A549 treated with GW870086 at 1 μM for 4 hours (cell line): Measurements from ENCODE around the gene LSMEM2. TPM values are rescaled to one million over a fixed set of nuclear protein-coding genes. Genes with fewer than 3 reads are reported as not detected.

Source experiments
- total RNA-seq: library from RNA; stranded (reverse); fragments of 200-300 nt; extraction: Qiagen RNA extraction; gene quantifications from 5 replicates; pipeline ENCODE4 v1.2.3, GENCODE V29; 2022; ENCODE audit warnings: low read depth

LSMEM2 gene
- total RNA-seq, result 0.10 TPM in 1 of 5 replicates, not detected in the others

GRCh38 chr3:50278880-50279224 lies at the start of gene LSMEM2:
LSMEM2 (plus strand) TSS chr3:50279087; CDS start chr3:50279114, 27 bp downstream.

DNA sequence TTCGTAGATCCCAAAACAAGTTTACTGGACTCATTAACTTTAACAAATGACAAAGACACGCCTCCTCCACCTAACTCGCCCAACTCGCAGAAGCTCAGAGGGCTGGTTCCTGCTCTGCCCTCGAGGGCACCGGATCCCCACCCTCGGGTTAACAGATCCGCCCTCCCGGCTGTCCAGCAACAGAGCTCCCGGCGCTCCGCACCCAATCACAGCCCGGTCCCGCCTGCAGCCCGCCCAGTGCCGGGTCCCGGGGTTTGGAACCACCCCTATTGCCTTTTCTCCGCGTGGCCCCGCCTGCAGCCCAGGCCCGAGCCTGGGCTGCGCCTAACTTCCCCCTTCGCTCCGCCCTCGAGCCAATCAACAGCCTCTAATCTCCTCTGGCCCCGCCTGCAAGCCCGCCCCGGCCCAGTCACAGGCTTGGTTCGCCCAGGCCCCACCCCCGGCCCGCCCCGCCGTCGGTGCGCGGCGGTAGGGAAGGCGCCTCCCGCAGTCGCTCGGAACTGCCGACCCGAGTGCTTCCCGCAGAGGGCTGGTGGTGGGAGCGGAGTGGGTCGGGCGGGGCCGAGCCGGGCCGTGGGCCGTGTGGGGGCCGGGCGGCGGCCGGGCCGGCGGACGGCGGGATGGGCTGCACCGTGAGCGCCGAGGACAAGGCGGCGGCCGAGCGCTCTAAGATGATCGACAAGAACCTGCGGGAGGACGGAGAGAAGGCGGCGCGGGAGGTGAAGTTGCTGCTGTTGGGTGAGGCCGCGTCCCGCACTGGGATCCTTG lies 43.0 kb upstream of the LSMEM2 start, which contains the start of gene GNAI2:
GNAI2 (plus strand) TSS at position 489 of the 768 bp plus-strand sequence; CDS start at position 621, 132 bp downstream.

GRCh38 chr3:50268703-50269451 lies 10.0 kb upstream of the LSMEM2 start, which contains the start of gene SEMA3B:
SEMA3B (plus strand) TSS chr3:50269147; CDS start chr3:50269241, 94 bp downstream.

DNA sequence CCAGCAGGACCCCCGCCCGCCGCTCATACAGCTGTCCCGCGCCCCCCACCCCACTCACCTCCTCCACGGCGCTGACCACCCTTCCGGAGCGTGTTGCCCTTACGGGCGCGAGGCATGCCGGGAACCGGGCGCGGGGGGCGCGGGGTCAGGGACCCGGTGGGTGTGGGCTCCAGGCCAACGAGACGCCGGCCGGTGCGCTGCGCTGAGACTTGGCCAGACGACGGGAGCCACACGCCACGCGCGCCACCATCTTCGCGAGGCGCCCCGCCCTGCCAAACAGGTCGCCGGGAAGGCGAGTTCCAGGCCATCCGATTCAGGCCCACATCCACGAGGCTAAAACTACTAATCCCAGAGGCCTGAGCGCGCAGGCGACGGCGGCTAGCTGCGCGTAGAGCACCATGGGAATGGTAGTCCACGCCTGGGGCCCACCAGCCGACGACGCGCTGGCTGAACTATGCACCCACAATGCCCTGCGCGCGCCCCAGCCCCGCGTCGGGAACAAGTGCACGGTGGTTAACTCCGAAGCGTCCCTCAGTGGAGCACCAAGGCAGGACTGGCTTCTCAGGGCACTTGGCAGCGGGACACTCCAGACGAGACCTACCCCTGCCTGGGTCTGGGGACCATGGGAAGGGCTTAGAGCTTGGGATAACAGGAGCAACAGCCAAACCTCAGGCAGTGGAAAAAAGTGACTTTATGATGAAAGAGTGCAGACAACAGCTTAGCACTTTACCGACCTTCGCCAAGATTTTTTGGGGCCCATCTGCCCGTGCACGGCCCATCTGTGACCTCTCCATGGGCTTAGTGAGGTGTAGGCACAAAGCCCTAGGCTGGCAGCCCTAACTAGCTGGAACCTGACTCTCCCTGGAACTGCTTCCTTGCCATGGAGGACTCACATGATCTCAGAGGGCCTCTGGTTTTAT lies 13.5 kb downstream of the LSMEM2 start, which contains the start of gene IFRD2:
IFRD2 (minus strand) TSS at position 271 of the 920 bp plus-strand sequence; CDS start at position 116, 155 bp downstream.

DNA sequence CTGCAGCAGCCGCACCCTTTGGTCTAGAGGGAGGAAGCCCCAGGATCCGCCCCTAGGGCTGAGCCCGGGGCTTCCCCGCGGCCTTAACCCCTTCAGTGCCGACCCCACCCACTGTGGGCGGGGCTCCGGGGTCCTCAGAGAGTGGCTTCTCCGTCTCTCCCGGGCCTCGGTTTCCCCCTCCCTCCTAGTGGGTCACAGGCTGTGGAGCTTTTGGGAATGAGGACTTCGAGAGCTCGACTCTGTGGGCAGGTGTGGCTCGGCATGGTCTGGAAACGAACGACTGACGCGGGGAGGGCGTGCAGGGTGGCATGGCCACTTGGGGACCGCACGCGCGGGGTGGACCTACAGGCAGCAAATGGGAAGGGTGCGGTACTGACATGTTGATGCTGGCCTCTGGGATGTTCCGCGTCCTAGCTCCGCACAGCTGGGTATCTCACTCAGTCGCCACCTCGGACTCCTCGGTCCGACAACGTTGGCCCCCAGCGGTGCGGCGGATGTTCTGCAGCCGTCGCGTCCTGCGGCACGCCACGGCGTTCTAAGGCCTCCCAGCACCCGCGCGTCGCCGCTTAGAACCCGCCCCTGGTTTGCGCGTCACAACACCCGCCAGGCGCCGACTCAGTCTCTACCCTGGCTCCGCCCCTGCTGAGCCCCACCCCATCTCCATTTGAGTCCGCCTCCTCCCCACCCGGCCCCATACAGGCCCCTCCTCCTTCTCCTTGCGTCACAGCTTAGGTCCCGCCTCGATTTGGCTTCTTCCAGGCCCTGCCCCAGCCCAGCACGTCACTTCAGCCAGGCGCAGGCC lies 20.1 kb downstream of the LSMEM2 start, which contains the start of the genes HYAL3 and NAA80:
HYAL3 (minus strand) TSS at position 570 of the 802 bp plus-strand sequence. CDS start 3,803 bp downstream, outside the sequence.
NAA80 (minus strand) TSS at position 570 of the 802 bp plus-strand sequence. CDS start 1,942 bp downstream, outside the sequence.

DNA sequence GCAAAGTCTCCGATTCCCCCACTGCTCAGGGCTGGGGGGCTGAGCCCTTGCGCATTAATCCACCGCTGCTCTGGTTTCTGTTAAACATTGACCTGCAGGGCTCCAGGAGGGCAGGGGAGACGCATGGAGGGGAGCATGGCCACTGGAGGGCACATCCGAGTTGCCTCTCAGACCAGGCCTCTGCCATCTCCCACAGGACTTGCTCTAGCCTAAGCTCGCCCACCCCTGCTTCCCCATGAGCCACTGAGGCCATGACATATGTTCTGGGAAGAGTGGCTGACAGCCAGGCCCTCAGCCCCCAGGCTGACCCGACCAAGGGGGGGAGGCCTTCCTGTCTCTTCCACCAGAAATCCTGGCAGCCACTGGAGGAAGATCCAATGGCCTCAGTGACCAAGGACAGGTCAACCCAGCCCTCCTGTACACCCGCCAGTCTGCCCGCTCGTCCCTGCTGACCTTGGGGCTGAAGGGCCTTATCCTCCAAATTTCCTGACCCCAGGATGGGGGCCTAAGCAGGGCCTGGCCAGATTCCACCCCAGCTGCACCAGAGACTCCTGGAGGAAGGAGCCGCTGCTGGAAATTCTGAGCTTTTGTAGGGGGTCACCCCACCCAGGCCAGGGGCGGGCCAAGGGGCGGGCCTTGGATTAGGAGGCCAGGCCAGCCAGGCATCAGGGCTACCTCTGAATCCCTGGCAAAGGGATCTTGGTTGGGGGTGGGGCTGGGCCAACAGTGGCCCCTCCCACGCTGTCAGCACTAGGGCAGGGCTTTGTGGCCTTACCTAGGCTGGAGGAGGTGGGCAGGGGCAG lies 24.3 kb downstream of the LSMEM2 start, which contains the start of gene HYAL1:
HYAL1 (minus strand) TSS at position 562 of the 803 bp plus-strand sequence. CDS start 618 bp downstream, outside the sequence.

GRCh38 chr3:50322386-50323091 lies 43.7 kb downstream of the LSMEM2 start, which contains the start of gene HYAL2:
HYAL2 (minus strand) TSS chr3:50322745; CDS start chr3:50320489, 2,256 bp downstream.

GRCh38 chr3:50327943-50328691 lies 49.2 kb downstream of the LSMEM2 start, which contains the start of gene TUSC2:
TUSC2 (minus strand) TSS chr3:50328223; CDS start chr3:50328099, 124 bp downstream.

Other genes with a start within 250 kb of the LSMEM2 start
- gene RBM5, start 190.2 kb upstream of the LSMEM2 start, total RNA-seq, result 31.0 to 33.5 TPM (median 33.0 TPM) in 5 replicates
- 10.1 to 16.4 TPM (median 15.0 TPM) in 5 replicates for gene SEMA3F, start 123.8 kb upstream of the LSMEM2 start, total RNA-seq
- not detected in 5 replicates for gene GNAT1, start 87.5 kb upstream of the LSMEM2 start, total RNA-seq
- 0.06 to 0.14 TPM in 2 of 5 replicates, not detected in the others for gene SLC38A3, start 73.8 kb upstream of the LSMEM2 start, total RNA-seq
- gene GNAI2, start 42.9 kb upstream of the LSMEM2 start, total RNA-seq, result 36.6 to 47.7 TPM (median 45.5 TPM) in 5 replicates
- gene SEMA3B, start 9.9 kb upstream of the LSMEM2 start, total RNA-seq, result 5.1 to 9.7 TPM (median 7.3 TPM) in 5 replicates
- gene IFRD2, start 13.3 kb downstream of the LSMEM2 start, total RNA-seq, result 69.2 to 98.8 TPM (median 94.6 TPM) in 5 replicates
- 6.4 to 11.3 TPM (median 9.6 TPM) in 5 replicates for gene HYAL3, start 20.3 kb downstream of the LSMEM2 start, total RNA-seq
- 6.2 to 8.9 TPM (median 6.5 TPM) in 5 replicates for gene NAA80, start 20.3 kb downstream of the LSMEM2 start, total RNA-seq
- 0.45 to 0.70 TPM (median 0.56 TPM) in 5 replicates for gene HYAL1, start 24.5 kb downstream of the LSMEM2 start, total RNA-seq
- 24.6 to 31.4 TPM (median 30.4 TPM) in 5 replicates for gene HYAL2, start 43.7 kb downstream of the LSMEM2 start, total RNA-seq
- 28.2 to 41.0 TPM (median 36.2 TPM) in 5 replicates for gene TUSC2, start 49.1 kb downstream of the LSMEM2 start, total RNA-seq
- gene RASSF1, start 61.7 kb downstream of the LSMEM2 start, total RNA-seq, result 17.0 to 21.1 TPM (median 19.6 TPM) in 5 replicates
- gene ZMYND10, start 66.6 kb downstream of the LSMEM2 start, total RNA-seq, result 0.37 to 1.8 TPM (median 1.2 TPM) in 5 replicates
- gene NPRL2, start 71.7 kb downstream of the LSMEM2 start, total RNA-seq, result 11.4 to 12.6 TPM (median 11.9 TPM) in 5 replicates
- 13.9 to 22.8 TPM (median 19.4 TPM) in 5 replicates for gene CYB561D2, start 71.8 kb downstream of the LSMEM2 start, total RNA-seq
- gene TMEM115, start 80.4 kb downstream of the LSMEM2 start, total RNA-seq, result 39.4 to 47.2 TPM (median 44.6 TPM) in 5 replicates
- gene CACNA2D2, start 224.5 kb downstream of the LSMEM2 start, total RNA-seq, result 0.42 to 0.66 TPM (median 0.53 TPM) in 5 replicates